ENCODE results near the gene GALNT17.

GRCh38 chr7:71303566-71303965, 171.6 kb downstream of the GALNT17 start:
- no peak for TF ChIP-seq GATA2 (IDR thresholded peaks at IDR 0.05; ENCODE audit: low read depth, low read length)
- TF ChIP-seq GATA3 (IDR thresholded peaks at IDR 0.05; ENCODE audit: low read depth, low read length), result no peak

All from SH-SY5Y (cell line).